Pancreas (tissue), 10 donors: ENCODE data around the gene MRPL17. TPM values are rescaled to one million over a fixed set of nuclear protein-coding genes. Genes with fewer than 3 reads are reported as not detected.

Source experiments
- ATAC-seq, 4 donors: fragments of 200-7000 bp; cut with Tn5 transposase; one replicate each; pipeline versions ENCODE4 v1.8.0 to v1.9.1; 2020; ENCODE audit warnings: mild to moderate bottlenecking in 4 of 4, moderate library complexity in 4 of 4
- DNase-seq, 6 donors: peaks; one replicate each; pipeline ENCODE4 v3.0.0-alpha.2; 2020
- FAIRE-seq: peaks from 2 replicates; lab custom pipeline; 2012; peaks lifted over from hg19 to GRCh38; lab: Jason Lieb, UNC
- H3K27ac ChIP-seq, 4 donors: fragments of 200-600 bp; sonication (generic); 1 replicate in 3 of 4; 2 replicates in 1 of 4; pipeline versions ENCODE4 v1.5.0 to v1.8.0; 2020
- H3K27me3 ChIP-seq, 4 donors: fragments of 200-600 bp; one replicate each; pipeline ENCODE4 v1.8.0; 2021
- H3K36me3 ChIP-seq, 3 donors: fragments of 200-600 bp; sonication (generic) in 1 of 3; one replicate each; pipeline versions ENCODE4 v1.5.0 to v1.8.0; 2020 to 2021
- H3K4me1 ChIP-seq, 3 donors: fragments of 200-600 bp; one replicate each; pipeline ENCODE4 v1.8.0; 2021
- H3K4me3 ChIP-seq, 4 donors: fragments of 200-600 bp; sonication (generic) in 2 of 4; one replicate each; pipeline versions ENCODE4 v1.5.0 to v1.8.0; 2020 to 2021
- H3K9me3 ChIP-seq, 4 donors: fragments of 200-600 bp; one replicate each; pipeline ENCODE4 v1.8.0; 2021
- WGBS, 2 donors: extraction: QIAGEN DNeasy Blood & Tissue Kit; methylation state at CpG; one replicate each; pipeline ENCODE4 v1.1.7; 2013; 5-methylcytosine and 5-hydroxymethylcytosine counted together
- intact Hi-C, 3 donors: fragments of 100-400 bp; cut with DNase I; formaldehyde crosslinking; loops; one replicate each; pipeline versions ENCODE4 v1.11.1 to v1.14.2; 2022
- polyA plus RNA-seq, 2 donors: library from polyadenylated mRNA; stranded (reverse); fragments of 200-250 nt; gene quantifications; one replicate each; pipeline ENCODE4 v1.2.3, GENCODE V29; 2013
- total RNA-seq, 6 donors: library from RNA; stranded (reverse); fragmentation: NEBNext Ultra II Directional in 4 of 6; extraction: Animal tissue kit (Norgen Biotek cat#: 25700) in 4 of 6; gene quantifications; one replicate each; pipeline versions ENCODE4 v1.2.1 to v1.2.4, GENCODE V29; 2021 to 2023
- TF ChIP-seq, protein P1 (sequence below), 4 donors: fragments of 200-600 bp; sonication (generic) in 3 of 4; IDR thresholded peaks; one replicate each; pipeline versions ENCODE4 v1.5.0 to v1.8.0; 2021; ENCODE audit warnings: antibody characterized with exemption in 4 of 4
- donor health status: healthy with polysubstance abuse.
- donor health status: DM: no; HTN: no; CAD: no; lungs with moderate emphysema.
- donor health status: DM: no; HTN: no; CAD: no.
- donor health status: control.
- donor health status: control.
- donor health status: Bipolar disorder and iron deficiency.
- donor health status: DM: yes; HTN: yes; CAD: no.
- donor health status: DM: no; HTN: no; CAD: no.
- donor health status: DM: no; HTN: no; CAD: no.
- donor health status: DM: yes; HTN: yes; CAD: no.

MRPL17 gene
- total and polyA plus RNA-seq, 8 donors: 10.6 to 33.8 (median 21.3) TPM

DNA sequence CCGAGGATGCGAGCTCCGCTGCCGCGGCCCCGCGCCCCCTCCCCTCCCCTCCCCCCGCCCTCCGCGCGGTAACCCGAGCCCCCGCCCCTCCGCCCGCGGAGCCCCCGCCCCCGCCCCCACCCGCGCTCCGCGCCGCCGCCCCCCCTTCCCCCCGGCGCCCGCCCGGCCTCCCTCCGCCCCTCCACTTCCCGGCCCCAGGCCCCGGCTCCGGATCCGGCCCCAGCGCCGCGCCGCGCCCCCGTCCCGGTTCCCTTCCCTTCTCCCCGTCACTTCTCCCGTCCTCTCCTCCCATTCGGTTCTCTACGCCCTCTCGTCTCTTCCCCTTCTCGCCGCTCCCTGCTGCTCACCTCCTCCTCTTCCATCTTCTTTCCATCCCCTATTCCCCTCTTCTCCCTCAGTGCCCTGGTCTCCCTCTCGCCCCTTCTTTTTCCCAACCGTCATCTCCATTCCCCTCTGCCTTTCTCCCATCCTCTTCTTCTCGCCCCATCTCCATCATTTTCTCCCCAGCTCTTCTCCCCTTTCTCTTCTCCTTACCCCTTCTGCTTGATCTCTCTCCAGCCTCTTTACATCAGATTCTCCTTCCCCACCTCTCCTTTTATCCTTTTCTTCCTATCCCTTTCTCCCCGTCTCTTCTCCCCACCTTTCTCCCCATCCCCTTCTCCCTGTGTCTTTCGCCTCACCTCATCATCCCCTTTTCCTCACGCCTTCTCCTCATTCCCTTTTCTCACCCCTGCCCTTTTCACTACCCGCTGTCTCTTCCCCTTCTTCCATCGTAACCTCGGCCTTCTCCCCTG lies 27.2 kb downstream of the MRPL17 start, which contains the start of gene DCHS1:
TSS of gene DCHS1 (minus strand) at position 20 of the 794 bp plus-strand sequence. CDS start 14,196 bp downstream, outside the sequence.
- peak within 1 kb of the TSS in 2 of 4 donors; percentile 25 to 29 for H3K4me3 ChIP-seq
- TF ChIP-seq, protein P1, sequence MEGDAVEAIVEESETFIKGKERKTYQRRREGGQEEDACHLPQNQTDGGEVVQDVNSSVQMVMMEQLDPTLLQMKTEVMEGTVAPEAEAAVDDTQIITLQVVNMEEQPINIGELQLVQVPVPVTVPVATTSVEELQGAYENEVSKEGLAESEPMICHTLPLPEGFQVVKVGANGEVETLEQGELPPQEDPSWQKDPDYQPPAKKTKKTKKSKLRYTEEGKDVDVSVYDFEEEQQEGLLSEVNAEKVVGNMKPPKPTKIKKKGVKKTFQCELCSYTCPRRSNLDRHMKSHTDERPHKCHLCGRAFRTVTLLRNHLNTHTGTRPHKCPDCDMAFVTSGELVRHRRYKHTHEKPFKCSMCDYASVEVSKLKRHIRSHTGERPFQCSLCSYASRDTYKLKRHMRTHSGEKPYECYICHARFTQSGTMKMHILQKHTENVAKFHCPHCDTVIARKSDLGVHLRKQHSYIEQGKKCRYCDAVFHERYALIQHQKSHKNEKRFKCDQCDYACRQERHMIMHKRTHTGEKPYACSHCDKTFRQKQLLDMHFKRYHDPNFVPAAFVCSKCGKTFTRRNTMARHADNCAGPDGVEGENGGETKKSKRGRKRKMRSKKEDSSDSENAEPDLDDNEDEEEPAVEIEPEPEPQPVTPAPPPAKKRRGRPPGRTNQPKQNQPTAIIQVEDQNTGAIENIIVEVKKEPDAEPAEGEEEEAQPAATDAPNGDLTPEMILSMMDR (IDR thresholded peaks at IDR 0.05): no peak
- no peaks in the 10 kb centered on the region for H3K9me3 ChIP-seq
- WGBS, 2 donors: 24 to 50% methylated on average over 15 to 38 of the region's 56 CpGs
- H3K27ac ChIP-seq: no peak within 1 kb of the TSS
- FAIRE-seq (no peak), ATAC-seq (peak in 2 of 4 donors; percentile 23 to 37), DNase-seq (peak in 1 of 6 donors; percentile 30)
- no peaks in the 10 kb centered on the region for H3K27me3 ChIP-seq
- H3K4me1 ChIP-seq: no peaks in the 10 kb centered on the region
- H3K36me3 ChIP-seq: no peaks in the 10 kb centered on the region
- intact Hi-C loops: no loop called here

DNA sequence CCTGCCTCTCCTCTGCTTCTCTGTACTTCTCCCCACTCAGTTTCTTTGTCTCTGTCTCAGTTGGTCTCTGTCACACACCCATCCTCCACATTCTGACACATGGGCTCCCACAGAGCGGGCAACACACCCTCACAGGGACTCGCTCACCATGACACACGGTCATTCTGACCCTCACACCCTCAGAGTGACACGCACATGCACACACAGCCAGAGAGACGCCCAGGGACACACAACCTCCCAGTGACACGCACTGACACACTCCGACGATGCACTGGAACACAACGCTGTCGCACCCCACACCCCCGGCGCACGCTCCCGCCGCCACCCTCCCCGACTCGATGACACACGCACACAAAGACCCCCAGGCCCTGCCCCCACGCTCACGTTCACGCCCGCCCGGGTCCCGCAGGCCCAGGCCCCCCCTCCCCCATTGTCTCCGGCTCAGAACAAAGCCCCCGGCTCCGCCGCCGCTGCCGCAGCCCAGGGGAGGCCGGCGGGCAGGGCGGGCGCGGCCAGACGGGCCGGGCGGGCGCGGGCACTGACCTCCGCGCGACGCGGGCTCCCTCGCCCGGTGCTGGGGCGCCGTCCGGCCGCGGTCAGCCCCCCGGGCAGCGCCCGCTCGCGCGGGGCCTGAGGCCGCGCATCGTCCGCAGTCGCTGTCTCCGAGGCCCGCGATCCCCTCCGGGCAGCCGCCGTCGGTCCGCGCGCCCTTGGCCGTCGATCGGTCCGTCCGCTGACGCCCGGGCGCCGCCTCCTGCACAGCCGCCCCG lies 27.9 kb downstream of the MRPL17 start:
- Histone ChIP-seq H3K27me3 (no peaks in the 10 kb centered on the region), H3K9me3 (no peaks in the 10 kb centered on the region), H3K36me3 (no peaks in the 10 kb centered on the region), H3K4me1 (no peaks in the 10 kb centered on the region), H3K27ac (no peak overlapping the region), H3K4me3 (peak overlapping the region in 2 of 4 donors; percentile 25 to 29)
- FAIRE-seq: no peak
- DNase-seq: peak in 2 of 6 donors; percentile 23 to 55
- TF ChIP-seq, protein P1 (IDR thresholded peaks at IDR 0.05): no peak
- intact Hi-C loops: no loop called here
- 10 to 11% methylated on average over 60 to 84 of the region's 84 CpGs for WGBS, 2 donors
- ATAC-seq: peak; percentile 40 to 71 (median 58)

DNA sequence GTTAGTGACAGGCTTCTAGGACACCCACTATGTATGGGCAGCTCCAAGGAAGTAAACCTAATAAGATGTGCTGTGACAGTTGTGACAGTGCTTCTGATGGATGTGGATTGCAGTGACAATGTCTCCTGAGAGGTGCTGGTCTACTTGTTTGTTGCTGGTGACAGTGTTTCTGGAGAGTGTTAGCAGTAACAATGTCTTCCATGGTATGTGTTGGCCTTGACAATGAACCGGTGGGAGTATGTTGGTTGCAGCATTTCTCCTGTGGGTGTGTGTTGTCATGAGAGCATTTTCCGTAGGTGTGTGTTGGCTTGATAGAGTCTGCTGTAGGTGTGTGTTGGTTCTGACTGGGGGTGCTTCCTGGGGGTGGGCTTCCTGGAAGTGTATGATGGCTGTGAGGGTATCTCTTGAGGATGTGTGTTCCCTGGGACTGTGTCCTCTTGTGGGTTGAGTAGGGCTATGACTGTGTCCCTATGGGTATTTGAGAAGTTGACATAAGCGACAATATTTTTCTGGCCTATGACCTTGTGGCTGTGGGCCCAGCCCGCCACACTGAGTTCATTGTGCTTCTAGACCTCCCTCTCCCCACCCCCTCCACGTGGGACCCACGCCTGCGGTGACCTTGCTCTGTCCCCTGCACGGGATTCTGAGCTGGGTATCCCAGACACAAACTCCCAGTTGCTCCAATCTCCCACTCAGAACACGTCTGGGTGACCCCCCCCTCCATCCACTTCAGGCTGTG lies 28.7 kb downstream of the MRPL17 start:
- WGBS, 2 donors: 40 to 49% methylated on average over 9 of the region's 9 CpGs
- Histone ChIP-seq H3K36me3 (no peaks in the 10 kb centered on the region), H3K27ac (no peak overlapping the region), H3K27me3 (no peaks in the 10 kb centered on the region), H3K4me1 (no peaks in the 10 kb centered on the region), H3K9me3 (no peaks in the 10 kb centered on the region), H3K4me3 (peak overlapping the region in 1 of 4 donors; percentile 29)
- DNase-seq: peak in 4 of 6 donors; percentile 60 to 73 (median 64)
- TF ChIP-seq, protein P1 (IDR thresholded peaks at IDR 0.05): no peak
- no peak for FAIRE-seq
- ATAC-seq: peak; percentile 40 to 87 (median 73)
- intact Hi-C loops: no loop called here

DNA sequence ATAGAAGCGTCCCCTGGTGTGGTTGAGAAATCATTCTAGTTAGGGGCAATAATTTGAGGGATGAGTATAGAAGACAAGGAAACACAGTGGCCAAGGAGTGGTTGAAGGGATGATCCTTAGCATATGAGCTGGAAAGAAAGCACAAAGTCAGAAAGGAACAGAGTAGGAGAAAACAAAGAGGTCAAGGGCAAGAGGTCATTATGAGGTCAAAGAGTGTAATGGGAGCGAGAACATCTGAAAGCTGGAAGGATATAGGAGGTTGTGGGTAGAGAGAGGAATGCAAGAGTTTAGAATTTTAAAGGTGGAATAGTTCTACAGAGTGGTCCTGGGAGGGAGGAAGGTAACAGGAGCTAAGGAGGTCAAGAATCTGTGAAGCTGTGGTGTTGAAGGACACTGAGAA lies 29.5 kb downstream of the MRPL17 start:
- no peak for FAIRE-seq

More for the DNA sequence above, 29.5 kb downstream of the MRPL17 start:
- WGBS, 2 donors: 88 to 92% methylated on average over 2 of the region's 2 CpGs
- no peak for DNase-seq
- H3K27me3 ChIP-seq: no peaks in the 10 kb centered on the region
- TF ChIP-seq, protein P1 (IDR thresholded peaks at IDR 0.05): no peak
- no peaks in the 10 kb centered on the region for H3K9me3 ChIP-seq
- no peak overlapping the region for H3K27ac ChIP-seq
- no peak for ATAC-seq
- no peaks in the 10 kb centered on the region for H3K36me3 ChIP-seq
- no peak overlapping the region for H3K4me3 ChIP-seq
- intact Hi-C loops: no loop called here
- H3K4me1 ChIP-seq: no peaks in the 10 kb centered on the region
